ENCODE measurements around the gene EPB42.

- TF ChIP-seq TAF1 (IDR thresholded peaks at IDR 0.05; ENCODE audit: low read depth, low read length) = no peak
- TF ChIP-seq POLR2AphosphoS5 (IDR thresholded peaks at IDR 0.05; ENCODE audit: low read depth, low read length) = no peak
- TF ChIP-seq POLR2A (IDR thresholded peaks at IDR 0.05; ENCODE audit: low read depth, low read length) = no peak
- no peak for TF ChIP-seq POU2F2 (IDR thresholded peaks at IDR 0.05; ENCODE audit: low read depth, low read length)
- no peak for TF ChIP-seq SPI1 (IDR thresholded peaks at IDR 0.05; ENCODE audit: low read depth, low read length)
Measured at GRCh38 chr15:43193710-43194109, 27.1 kb downstream of the EPB42 start.

Measured in GM12891 (cell line).